GM11168 (cell line): Measurements from ENCODE around the gene COLEC11.

Experiments
- in situ Hi-C: fragments of 300-500 bp; cut with MboI; formaldehyde crosslinking; loops from one replicate; pipeline ENCODE4 v1.12.0; 2022; ENCODE audit warnings: low sequenced_read_pairs; ENCODE audit not compliant: unreplicated experiment

COLEC11 gene

GRCh38 chr2:3635975-3636327 is 41.0 kb downstream of the COLEC11 start:
- in situ Hi-C loops = loop anchor here (5.0 kb wide), 1 partner anchor 49 kb away; no protein-coding TSS in a partner anchor

DNA sequence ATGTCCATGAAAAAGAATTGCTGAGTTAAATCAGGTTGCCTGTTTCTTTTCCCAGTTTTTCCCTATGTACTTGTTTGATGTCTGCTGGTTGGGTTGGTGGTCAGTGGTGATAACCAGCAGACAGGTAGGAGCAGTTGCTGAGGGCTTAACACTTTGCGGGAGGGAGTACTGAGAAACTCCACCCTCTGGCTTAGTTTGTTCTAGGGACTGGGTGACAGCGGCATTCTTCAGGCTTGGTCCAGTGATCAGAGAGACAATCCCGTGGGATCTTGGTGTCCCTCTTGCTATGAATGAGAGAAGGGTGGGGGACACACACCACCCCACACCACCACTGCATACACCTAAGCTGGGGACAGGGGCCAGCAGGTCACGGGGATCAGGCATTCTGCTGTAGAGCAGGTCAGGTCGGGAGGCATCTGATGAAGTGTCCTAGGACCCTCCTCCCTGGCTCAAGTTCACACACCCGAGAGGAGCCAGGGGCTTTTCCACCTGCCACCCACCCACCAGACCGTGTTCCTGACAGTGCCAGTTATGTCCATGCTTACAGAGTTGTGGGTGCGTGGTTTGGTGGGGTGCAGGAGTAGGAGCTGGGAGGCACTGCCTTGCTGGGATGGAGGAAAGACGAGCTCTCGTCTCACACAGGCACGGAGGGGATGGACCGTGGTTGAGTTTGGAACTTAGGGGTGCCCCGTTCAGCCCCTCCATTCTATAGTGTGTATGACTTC is 41.8 kb downstream of the COLEC11 start:
- in situ Hi-C loops = loop anchor here (5.0 kb wide), 1 partner anchor 49 kb away; no protein-coding TSS in a partner anchor

GRCh38 chr2:3637311-3637675 is 42.4 kb downstream of the COLEC11 start:
- in situ Hi-C loops = loop anchor here (5.0 kb wide), 1 partner anchor 50 kb away; no protein-coding TSS in a partner anchor

GRCh38 chr2:3637692-3638455 is 43.0 kb downstream of the COLEC11 start:
- in situ Hi-C loops = loop anchor here (5.0 kb wide), 1 partner anchor 51 kb away; no protein-coding TSS in a partner anchor

DNA sequence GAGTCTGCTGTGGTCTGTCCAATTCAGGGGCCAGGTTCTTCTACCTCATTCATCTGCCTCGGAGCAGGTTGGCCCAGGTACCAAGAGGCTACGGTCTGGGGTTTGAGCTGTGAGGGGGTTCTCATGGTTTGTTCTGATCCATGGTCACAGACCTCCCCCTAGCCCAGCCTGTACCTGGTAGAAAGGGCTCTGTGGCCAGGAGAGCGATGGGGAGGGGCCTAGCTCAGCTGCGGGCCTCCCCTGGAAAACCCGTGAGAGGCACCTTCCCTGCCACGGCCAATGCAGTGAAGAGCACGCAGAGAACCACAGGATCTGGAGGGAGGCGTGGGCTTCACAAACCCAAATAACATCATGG is 43.5 kb downstream of the COLEC11 start:
- in situ Hi-C loops = loop anchor here (5.0 kb wide), 1 partner anchor 51 kb away; no protein-coding TSS in a partner anchor

DNA sequence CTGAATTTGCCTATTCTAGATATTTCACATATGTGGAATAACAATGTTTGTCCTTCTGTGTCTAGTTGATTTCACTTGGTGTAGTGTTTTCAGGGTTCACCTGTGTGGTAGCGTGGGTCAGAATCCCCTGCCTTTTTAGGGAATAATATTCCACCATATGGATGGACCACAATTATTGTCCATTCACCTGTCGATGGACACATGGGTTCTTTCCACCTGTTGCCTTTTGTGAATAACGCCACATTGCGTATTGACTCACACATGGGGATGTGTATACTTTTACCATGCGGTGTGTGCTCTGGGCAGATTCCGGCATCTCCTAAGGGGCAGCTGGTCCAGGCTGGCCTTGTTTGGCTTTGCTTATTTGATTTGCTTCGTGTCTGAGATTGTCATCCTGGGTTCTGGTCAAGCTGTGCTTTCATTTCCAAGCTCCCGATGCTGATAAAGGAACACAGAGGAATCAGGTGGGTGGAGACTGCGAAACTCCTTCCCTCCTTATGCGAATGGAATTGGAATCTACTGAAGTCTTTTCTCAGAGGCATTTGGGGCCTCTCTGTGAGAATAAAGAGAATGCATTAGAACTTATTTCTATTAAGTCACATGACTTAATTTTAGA is 44.2 kb downstream of the COLEC11 start:
- in situ Hi-C loops = loop anchor here (5.0 kb wide), 1 partner anchor 52 kb away; no protein-coding TSS in a partner anchor

DNA sequence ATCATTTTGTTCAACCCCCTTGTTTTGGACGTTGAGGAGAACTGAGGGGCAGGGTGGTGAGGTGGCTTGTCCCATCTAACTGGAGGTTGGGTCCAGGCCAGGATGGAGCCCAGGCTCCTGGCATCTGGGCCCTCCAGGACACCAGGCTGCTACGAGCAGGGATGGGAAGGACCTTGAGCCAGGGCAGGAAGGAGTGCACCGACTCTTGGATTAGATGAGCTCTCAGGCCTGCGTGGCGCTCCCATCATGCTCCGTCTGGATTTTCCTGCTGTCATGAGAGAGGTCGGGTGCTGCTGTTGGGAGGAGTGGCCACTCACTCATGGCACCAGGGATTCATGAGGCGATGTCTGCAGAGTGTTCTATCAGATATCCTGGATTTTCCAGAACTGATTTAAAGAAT is 44.7 kb downstream of the COLEC11 start:
- in situ Hi-C loops = loop anchor here (5.0 kb wide), 1 partner anchor 52 kb away; no protein-coding TSS in a partner anchor

DNA sequence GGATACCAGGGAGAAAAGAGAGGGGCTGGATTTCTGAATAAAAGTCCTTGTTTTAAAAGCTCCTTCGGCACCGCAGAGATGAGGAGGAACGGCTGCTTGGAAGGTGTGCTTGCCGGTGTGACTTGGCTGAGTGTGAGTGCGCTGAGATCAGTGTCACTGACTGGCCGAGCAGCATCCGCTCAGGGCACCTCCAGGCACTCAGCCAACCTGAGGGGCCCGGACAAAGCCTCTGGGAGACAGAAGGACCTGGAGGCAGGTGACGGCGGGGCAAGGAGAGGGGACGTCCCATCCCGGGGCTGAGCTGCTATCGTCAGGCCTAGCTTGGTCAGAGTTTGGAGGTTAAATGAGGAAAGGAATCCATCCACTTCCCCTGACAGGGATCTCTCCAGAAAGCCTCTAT is 46.3 kb downstream of the COLEC11 start:
- in situ Hi-C loops = no loop called here

GRCh38 chr2:3641841-3642421 is 47.0 kb downstream of the COLEC11 start:
- in situ Hi-C loops = no loop called here

- in situ Hi-C loops = no loop called here
These were observed 47.8 kb downstream of the COLEC11 start for GRCh38 chr2:3642521-3643215.

DNA sequence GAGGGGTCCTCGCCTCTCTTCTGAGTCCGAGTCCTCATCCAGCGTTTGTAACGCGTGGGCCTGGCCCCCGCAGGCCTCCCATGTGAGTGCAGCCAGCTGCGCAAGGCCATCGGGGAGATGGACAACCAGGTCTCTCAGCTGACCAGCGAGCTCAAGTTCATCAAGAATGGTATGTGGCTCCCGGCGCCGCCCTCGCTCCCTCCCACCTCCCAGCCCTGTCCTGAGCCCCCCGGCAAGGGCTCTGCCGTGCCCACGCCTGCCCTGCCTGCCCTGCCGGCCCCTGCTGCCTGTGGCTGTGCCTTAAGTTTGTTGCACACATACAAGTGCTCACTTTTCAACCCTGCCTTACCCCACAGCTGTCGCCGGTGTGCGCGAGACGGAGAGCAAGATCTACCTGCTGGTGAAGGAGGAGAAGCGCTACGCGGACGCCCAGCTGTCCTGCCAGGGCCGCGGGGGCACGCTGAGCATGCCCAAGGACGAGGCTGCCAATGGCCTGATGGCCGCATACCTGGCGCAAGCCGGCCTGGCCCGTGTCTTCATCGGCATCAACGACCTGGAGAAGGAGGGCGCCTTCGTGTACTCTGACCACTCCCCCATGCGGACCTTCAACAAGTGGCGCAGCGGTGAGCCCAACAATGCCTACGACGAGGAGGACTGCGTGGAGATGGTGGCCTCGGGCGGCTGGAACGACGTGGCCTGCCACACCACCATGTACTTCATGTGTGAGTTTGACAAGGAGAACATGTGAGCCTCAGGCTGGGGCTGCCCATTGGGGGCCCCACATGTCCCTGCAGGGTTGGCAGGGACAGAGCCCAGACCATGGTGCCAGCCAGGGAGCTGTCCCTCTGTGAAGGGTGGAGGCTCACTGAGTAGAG is 48.7 kb downstream of the COLEC11 start:
- in situ Hi-C loops = no loop called here

GRCh38 chr2:3644246-3644525 is 49.3 kb downstream of the COLEC11 start:
- in situ Hi-C loops = no loop called here

- in situ Hi-C loops = no loop called here
These were observed 50.1 kb downstream of the COLEC11 start for GRCh38 chr2:3644891-3645605.

DNA sequence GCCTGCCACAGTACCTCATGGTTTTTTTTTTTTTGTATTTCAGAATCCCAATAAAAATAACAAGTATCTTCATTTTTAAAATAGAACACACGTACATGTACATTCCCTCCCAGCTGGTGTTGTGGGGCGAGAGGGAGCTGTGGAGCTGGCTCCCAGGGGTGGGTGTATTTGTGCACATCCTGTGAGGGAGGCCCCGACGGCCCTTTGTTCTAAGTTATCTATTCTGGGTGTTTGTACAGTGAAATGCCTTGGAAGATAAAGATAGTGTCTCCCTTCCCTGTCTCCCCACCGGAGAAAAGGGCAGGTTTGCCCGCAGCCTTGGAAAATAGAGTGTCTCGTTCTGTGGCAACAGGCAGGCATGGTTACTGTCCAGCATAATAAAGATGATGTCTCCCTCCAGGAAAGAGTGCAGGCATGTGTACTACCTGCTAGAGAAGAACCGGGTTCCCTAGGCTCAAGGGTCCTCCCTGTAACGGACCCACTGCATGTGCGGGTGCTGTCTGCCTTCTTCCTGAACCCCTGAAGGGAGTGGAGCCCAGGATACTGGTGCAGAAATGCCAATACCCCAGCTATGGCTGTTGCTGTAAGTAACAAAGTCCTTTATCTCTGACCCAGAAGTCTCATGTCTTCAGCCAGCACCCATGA is 51.0 kb downstream of the COLEC11 start:
- in situ Hi-C loops = no loop called here

DNA sequence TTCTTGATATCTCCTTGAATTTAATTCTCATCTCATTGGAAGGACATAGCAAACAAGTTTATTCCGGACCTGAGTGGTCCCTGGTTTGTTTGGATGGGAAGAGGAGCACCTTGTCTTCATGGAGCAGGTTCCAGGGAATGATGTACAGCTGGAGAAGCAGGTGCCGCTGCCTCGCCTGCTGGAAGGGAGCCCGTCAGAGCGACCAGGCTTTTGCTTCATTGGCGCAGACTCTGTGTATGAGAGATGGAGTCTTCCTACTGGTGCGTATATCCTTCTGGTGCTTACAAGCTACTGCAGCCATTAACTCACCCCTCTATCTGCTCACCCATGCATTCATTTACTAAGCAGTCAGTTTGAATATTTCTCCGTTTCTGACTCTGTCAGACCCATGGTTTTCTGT is 51.5 kb downstream of the COLEC11 start:
- in situ Hi-C loops = no loop called here

- in situ Hi-C loops = no loop called here
These were observed 52.3 kb downstream of the COLEC11 start for GRCh38 chr2:3647246-3647645.

DNA sequence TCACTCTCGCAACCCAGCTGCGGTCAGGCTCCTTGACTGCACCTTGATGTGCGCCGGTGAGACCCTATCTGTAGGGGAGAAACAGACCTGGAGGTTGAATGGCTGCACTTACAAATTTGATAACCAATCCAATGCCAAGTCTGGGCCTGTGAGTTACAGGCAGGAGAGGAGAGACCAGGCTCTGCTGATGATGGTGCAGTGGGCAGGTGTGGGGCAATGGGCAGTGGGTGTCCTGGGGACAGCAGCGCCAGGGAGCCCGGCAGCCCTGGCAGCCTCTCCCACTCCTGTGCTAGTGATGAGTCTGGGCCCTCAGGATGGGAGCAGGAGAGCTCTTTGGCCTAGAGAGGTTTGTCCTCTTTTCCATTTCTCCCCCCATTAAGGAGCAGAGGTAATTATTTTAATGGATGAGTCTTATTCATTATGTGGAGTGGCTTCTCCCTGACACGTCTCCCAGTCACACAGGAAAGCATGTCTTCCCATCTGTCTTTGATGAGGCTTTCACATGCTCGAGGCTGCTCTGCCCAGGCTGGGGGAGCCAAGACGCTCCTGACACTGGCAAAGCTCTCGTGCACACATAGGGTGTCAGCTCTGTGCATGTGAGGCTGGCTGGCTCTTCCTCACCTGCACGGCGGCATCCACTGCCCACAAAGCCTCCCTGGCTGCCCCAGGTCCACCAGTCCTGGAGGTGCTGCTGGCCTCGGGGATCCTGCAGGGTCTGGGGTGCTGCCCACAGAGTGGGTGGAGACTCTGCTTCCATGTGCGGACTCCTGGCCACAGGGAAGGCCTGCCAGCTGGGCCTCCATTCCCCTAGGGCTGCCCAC is 53.1 kb downstream of the COLEC11 start:
- in situ Hi-C loops = no loop called here
